ENCODE results near the gene SLC29A3. TPM values are rescaled to one million over a fixed set of nuclear protein-coding genes. Genes with fewer than 3 reads are reported as not detected.

Gene SLC29A3
- polyA plus RNA-seq, 1 of the 3 experiments (the other 2 are of a cell fraction), result 3.8 TPM

- 89% methylated on average over 2 of the region's 8 CpGs for WGBS (ENCODE audit: low lambda C conversion rate)
- Histone ChIP-seq H3K27me3 (ENCODE audit: insufficient read depth) (no peaks in the 10 kb centered on the region; the same call in 1 of the 2 replicates), H3K36me3 (replicated peaks in 1 of 2; ENCODE audit: control insufficient read depth in 1 of 2, insufficient read depth in 2 of 2, low read length in 1 of 2) (no peaks in the 10 kb centered on the region), H3K9ac (no peak overlapping the region), H3K9me2 (no peaks in the 10 kb centered on the region), H3F3A (replicated peaks; ENCODE audit: insufficient read depth) (no peaks in the 10 kb centered on the region), H2AFZ (ENCODE audit: low read depth) (no peak overlapping the region), H3K4me2 (no peak overlapping the region), H3K4me1 (ENCODE audit: control insufficient read depth in 1 of 2, insufficient read depth in 2 of 2, low read depth in 1 of 2, low read length in 1 of 2) (no peaks in the 10 kb centered on the region), H3K79me2 (ENCODE audit: insufficient read depth) (no peaks in the 10 kb centered on the region), H3K4me3 (ENCODE audit: low read depth in 2 of 2, low read length in 1 of 2) (no peak overlapping the region), H3K9me3 (no peaks in the 10 kb centered on the region), H4K20me1 (ENCODE audit: insufficient read depth) (no peaks in the 10 kb centered on the region), H3K27ac (ENCODE audit: low read depth in 2 of 2, low read length in 1 of 2) (no peak overlapping the region)
- no peak for DNase-seq
- ChIA-PET CTCF (interaction anchor here (1.0 to 4.3 kb wide), 4 partner anchors 14 to 464 kb away, joined by 3 to 20 read pairs (median 10); partner anchors contain the start of gene SLC29A3), POLR2A (interaction anchor here (2.0 kb wide), 1 partner anchor 10 kb away, joined by 5 read pairs; no protein-coding TSS in a partner anchor)
- TF ChIP-seq REST (IDR thresholded peaks at IDR 0.05; ENCODE audit: low read depth, low read length) (no peak), ELF1 (IDR thresholded peaks at IDR 0.05) (no peak), USF1 (IDR thresholded peaks at IDR 0.05; ENCODE audit: borderline replicate concordance, low read depth) (no peak), RFX5 (IDR thresholded peaks at IDR 0.05; ENCODE audit: low read length) (no peak), TCF12 (IDR thresholded peaks at IDR 0.05) (no peak), FOSL2 (IDR thresholded peaks at IDR 0.05; ENCODE audit: borderline replicate concordance, low read depth) (no peak), RXRA (IDR thresholded peaks at IDR 0.05; ENCODE audit: borderline replicate concordance, low read depth) (no peak), RAD21 (IDR thresholded peaks at IDR 0.05; ENCODE audit: low read length) (no peak)
Observed at GRCh38 chr10:71366690-71367089, 47.6 kb downstream of the SLC29A3 start.

- Histone ChIP-seq H3K4me3 (ENCODE audit: low read depth in 2 of 2, low read length in 1 of 2) (no peak overlapping the region), H3K9me2 (no peaks in the 10 kb centered on the region), H3K4me1 (ENCODE audit: control insufficient read depth in 1 of 2, insufficient read depth in 2 of 2, low read depth in 1 of 2, low read length in 1 of 2) (no peaks in the 10 kb centered on the region), H3K4me2 (no peak overlapping the region), H2AFZ (ENCODE audit: low read depth) (no peak overlapping the region), H3K27me3 (ENCODE audit: insufficient read depth) (no peaks in the 10 kb centered on the region; the same call in 1 of the 2 replicates), H3K9ac (no peak overlapping the region), H3K9me3 (no peaks in the 10 kb centered on the region), H3F3A (replicated peaks; ENCODE audit: insufficient read depth) (no peaks in the 10 kb centered on the region), H3K27ac (ENCODE audit: low read depth in 2 of 2, low read length in 1 of 2) (no peak overlapping the region), H3K79me2 (ENCODE audit: insufficient read depth) (no peaks in the 10 kb centered on the region), H4K20me1 (ENCODE audit: insufficient read depth) (no peaks in the 10 kb centered on the region), H3K36me3 (replicated peaks in 1 of 2; ENCODE audit: control insufficient read depth in 1 of 2, insufficient read depth in 2 of 2, low read length in 1 of 2) (no peaks in the 10 kb centered on the region)
- 100% methylated on average over 1 of the region's 2 CpGs for WGBS (ENCODE audit: low lambda C conversion rate)
- ChIA-PET CTCF (interaction anchor here (0.6 to 4.3 kb wide), 6 partner anchors 9 to 464 kb away, joined by 3 to 20 read pairs (median 3); partner anchors contain the start of gene SLC29A3), POLR2A (no interaction called here)
- no peak for DNase-seq
- no peak for TF ChIP-seq PBX3 (IDR thresholded peaks at IDR 0.05)
- no peak for TF ChIP-seq CHD2 (IDR thresholded peaks at IDR 0.05; ENCODE audit: low read length, partially characterized antibody)
- no peak for TF ChIP-seq USF2 (IDR thresholded peaks at IDR 0.05; ENCODE audit: borderline replicate concordance, low read depth, low read length)
- TF ChIP-seq POLR2AphosphoS5 (IDR thresholded peaks at IDR 0.05; ENCODE audit: low read depth, low read length), result no peak
- TF ChIP-seq NFIC (IDR thresholded peaks at IDR 0.05; ENCODE audit: borderline replicate concordance), result no peak
- no peak for TF ChIP-seq RCOR1 (IDR thresholded peaks at IDR 0.05; ENCODE audit: low read length)
- TF ChIP-seq RAD21 (IDR thresholded peaks at IDR 0.05; ENCODE audit: low read length), result no peak
Observed at GRCh38 chr10:71367271-71367670, 48.2 kb downstream of the SLC29A3 start.

Data from SK-N-SH (cell line).